ENCODE results near the gene ALLC. TPM values are rescaled to one million over a fixed set of nuclear protein-coding genes. Genes with fewer than 3 reads are reported as not detected.
"Not testable (repeated sequence)": the region's sequence is repeated elsewhere in the genome, so short reads cannot be mapped to it uniquely, and the experiment has no call there.

The ALLC gene
- under 1 TPM in 1 of 3 donors, not detected in 2; 0.16 TPM for total RNA-seq

GRCh38 chr2:3657881-3658280 lies at the start of gene ALLC:
TSS of gene ALLC (plus strand) at chr2:3658200. CDS start at chr2:3671158, 12,958 bp downstream.
- H3K4me3 ChIP-seq: no peak within 1 kb of the TSS
- no peaks in the 10 kb centered on the region for H3K27me3 ChIP-seq
- H3K36me3 ChIP-seq: no peaks in the 10 kb centered on the region
- intact Hi-C loops (cut with DNase I; ENCODE audit: low total_unique reads): no loop called here
- no peak within 1 kb of the TSS for H3K27ac ChIP-seq
- DNase-seq (ENCODE audit: low spot score in 2 of 2): no peak
- H3K4me1 ChIP-seq: no peaks in the 10 kb centered on the region
- TF ChIP-seq, protein P1, sequence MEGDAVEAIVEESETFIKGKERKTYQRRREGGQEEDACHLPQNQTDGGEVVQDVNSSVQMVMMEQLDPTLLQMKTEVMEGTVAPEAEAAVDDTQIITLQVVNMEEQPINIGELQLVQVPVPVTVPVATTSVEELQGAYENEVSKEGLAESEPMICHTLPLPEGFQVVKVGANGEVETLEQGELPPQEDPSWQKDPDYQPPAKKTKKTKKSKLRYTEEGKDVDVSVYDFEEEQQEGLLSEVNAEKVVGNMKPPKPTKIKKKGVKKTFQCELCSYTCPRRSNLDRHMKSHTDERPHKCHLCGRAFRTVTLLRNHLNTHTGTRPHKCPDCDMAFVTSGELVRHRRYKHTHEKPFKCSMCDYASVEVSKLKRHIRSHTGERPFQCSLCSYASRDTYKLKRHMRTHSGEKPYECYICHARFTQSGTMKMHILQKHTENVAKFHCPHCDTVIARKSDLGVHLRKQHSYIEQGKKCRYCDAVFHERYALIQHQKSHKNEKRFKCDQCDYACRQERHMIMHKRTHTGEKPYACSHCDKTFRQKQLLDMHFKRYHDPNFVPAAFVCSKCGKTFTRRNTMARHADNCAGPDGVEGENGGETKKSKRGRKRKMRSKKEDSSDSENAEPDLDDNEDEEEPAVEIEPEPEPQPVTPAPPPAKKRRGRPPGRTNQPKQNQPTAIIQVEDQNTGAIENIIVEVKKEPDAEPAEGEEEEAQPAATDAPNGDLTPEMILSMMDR (IDR thresholded peaks at IDR 0.05): no peak
- TF ChIP-seq POLR2AphosphoS5 (IDR thresholded peaks at IDR 0.05): no peak
- no peak for TF ChIP-seq POLR2A (IDR thresholded peaks at IDR 0.05)
- H3K9me3 ChIP-seq: no peaks in the 10 kb centered on the region

DNA sequence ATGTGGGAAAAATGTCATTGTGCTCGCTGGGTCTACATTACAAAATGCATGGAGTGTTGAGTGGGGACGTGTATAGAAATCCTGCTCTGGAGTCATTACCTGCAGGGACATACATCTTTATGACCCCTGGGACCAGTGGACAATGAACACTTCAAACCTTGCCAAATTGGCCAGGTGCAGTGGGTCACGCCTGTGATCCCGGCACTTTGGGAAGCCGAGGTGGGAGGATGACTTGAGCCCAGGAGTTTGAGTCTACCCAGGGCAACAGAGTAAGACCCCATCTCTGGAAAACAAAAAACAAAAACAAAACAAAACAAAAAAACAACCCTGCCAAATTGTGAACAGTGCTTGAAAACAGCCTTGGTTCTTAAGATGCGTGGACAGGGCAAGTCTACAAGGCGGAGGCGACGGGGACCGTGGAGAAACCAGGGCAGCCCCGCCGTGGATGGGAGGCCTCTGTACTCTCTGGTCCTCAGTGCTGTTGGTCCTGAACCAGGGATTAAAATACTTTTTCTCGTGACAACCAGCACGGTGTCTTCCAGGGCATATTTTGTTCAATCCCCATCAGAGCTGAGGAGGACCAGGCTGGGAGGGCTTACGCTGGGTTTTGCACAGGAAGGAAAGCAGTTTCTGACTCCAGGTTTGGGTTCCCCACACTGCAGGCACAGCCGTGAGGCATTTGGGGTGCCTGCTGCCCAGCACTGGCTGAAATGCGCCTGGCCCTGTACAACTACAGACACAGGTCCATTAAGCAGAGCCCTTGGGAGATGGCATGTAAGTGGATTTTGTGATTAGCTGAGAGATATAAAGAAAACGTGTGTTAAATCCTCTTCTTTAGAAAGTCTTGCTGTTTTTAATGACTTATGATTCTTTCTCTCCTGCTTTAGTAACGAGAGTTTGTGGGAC lies 49.4 kb upstream of the ALLC start:
- intact Hi-C loops (cut with DNase I; ENCODE audit: low total_unique reads): no loop called here
- no peak overlapping the region for H3K27ac ChIP-seq
- TF ChIP-seq POLR2A (IDR thresholded peaks at IDR 0.05) (no peak), POLR2AphosphoS5 (IDR thresholded peaks at IDR 0.05) (no peak)
- TF ChIP-seq, protein P1 (IDR thresholded peaks at IDR 0.05): no peak
- no peaks in the 10 kb centered on the region for H3K4me1 ChIP-seq
- no peaks in the 10 kb centered on the region for H3K27me3 ChIP-seq
- H3K9me3 ChIP-seq: no peaks in the 10 kb centered on the region
- H3K36me3 ChIP-seq: no peaks in the 10 kb centered on the region
- DNase-seq (ENCODE audit: low spot score in 2 of 2): no peak
- no peak overlapping the region for H3K4me3 ChIP-seq

- H3K27me3 ChIP-seq; H3K36me3 ChIP-seq; H3K27ac ChIP-seq; H3K9me3 ChIP-seq; H3K4me3 ChIP-seq; intact Hi-C loops (cut with DNase I; ENCODE audit: low total_unique reads); DNase-seq (ENCODE audit: low spot score in 2 of 2); H3K4me1 ChIP-seq: not testable (repeated sequence)
Measured at GRCh38 chr2:3609279-3609673, 48.7 kb upstream of the ALLC start.

DNA sequence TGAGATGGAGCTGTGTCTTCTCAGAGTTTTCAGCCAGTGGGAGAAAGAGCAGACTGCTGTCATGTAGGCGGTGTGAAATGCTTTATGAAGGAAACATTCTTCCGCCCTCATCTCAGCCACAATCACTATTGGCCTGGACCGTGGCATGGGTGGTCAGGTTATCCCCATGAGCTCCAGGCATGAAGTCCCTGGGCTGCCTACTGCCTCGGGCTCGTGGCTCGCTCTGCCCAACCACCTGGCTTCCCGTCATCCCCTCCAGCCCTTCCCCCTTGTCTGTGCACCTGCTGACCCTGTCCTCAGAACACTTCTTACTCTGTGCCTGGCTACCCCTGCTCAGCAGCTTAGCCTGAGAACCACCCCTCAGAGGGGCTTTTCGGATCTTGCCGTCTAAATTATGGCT lies 47.6 kb upstream of the ALLC start:
- peak in 1 of 2 donors; percentile 33 for DNase-seq (ENCODE audit: low spot score in 2 of 2)
- Histone ChIP-seq H3K9me3 (no peaks in the 10 kb centered on the region), H3K36me3 (no peaks in the 10 kb centered on the region), H3K4me3 (no peak overlapping the region), H3K27me3 (no peaks in the 10 kb centered on the region), H3K27ac (no peak overlapping the region), H3K4me1 (no peaks in the 10 kb centered on the region)
- TF ChIP-seq POLR2AphosphoS5 (IDR thresholded peaks at IDR 0.05): no peak
- TF ChIP-seq, protein P1 (IDR thresholded peaks at IDR 0.05): no peak
- TF ChIP-seq POLR2A (IDR thresholded peaks at IDR 0.05): no peak
- intact Hi-C loops (cut with DNase I; ENCODE audit: low total_unique reads): no loop called here

- intact Hi-C loops (cut with DNase I; ENCODE audit: low total_unique reads): no loop called here
- H3K9me3 ChIP-seq: no peaks in the 10 kb centered on the region
- no peaks in the 10 kb centered on the region for H3K27me3 ChIP-seq
- no peaks in the 10 kb centered on the region for H3K4me1 ChIP-seq
- no peaks in the 10 kb centered on the region for H3K36me3 ChIP-seq
- no peak overlapping the region for H3K27ac ChIP-seq
- TF ChIP-seq, protein P1 (IDR thresholded peaks at IDR 0.05): no peak
- TF ChIP-seq POLR2A (IDR thresholded peaks at IDR 0.05) (no peak), POLR2AphosphoS5 (IDR thresholded peaks at IDR 0.05) (no peak)
- DNase-seq (ENCODE audit: low spot score in 2 of 2): no peak
- H3K4me3 ChIP-seq: no peak overlapping the region
Measured at GRCh38 chr2:3610881-3611505, 47.0 kb upstream of the ALLC start.
